HEK293 (cell line): ENCODE results near the gene UFSP1.

ENCODE experiments used
- HOXD13 ChIP-seq: sonication (generic); formaldehyde crosslinking; IDR thresholded peaks from 2 replicates; pipeline ENCODE4 v1.8.0; 2022; ENCODE audit warnings: missing genetic modification reagents, borderline replicate concordance
- KLF1 ChIP-seq: fragments of 450-650 bp; formaldehyde crosslinking; IDR thresholded peaks from 2 replicates; pipeline ENCODE4 v1.5.1; 2016; ENCODE audit warnings: missing biosample characterization, missing genetic modification characterization
- RBAK ChIP-seq: fragments of 450-650 bp; formaldehyde crosslinking; IDR thresholded peaks from 2 replicates; pipeline ENCODE4 v1.5.1; 2016; ENCODE audit warnings: missing biosample characterization, missing genetic modification characterization
- SP2 ChIP-seq: fragments of 450-650 bp; formaldehyde crosslinking; IDR thresholded peaks from 2 replicates; pipeline ENCODE4 v1.5.1; 2016; ENCODE audit warnings: missing biosample characterization, missing genetic modification characterization
- YY2 ChIP-seq: fragments of 450-650 bp; formaldehyde crosslinking; IDR thresholded peaks from 2 replicates; pipeline ENCODE4 v1.5.1; 2016; ENCODE audit warnings: missing biosample characterization, missing genetic modification characterization
- ZBTB11 ChIP-seq: fragments of 450-650 bp; formaldehyde crosslinking; conservative IDR thresholded peaks from 2 replicates; pipeline ENCODE4 v1.5.1; 2016; ENCODE audit warnings: low read depth, missing biosample characterization, missing genetic modification characterization
- ZBTB21 ChIP-seq: fragments of 450-650 bp; formaldehyde crosslinking; IDR thresholded peaks from 2 replicates; pipeline ENCODE4 v1.5.1; 2017; ENCODE audit warnings: missing biosample characterization, missing genetic modification characterization
- ZBTB48 ChIP-seq: fragments of 450-650 bp; formaldehyde crosslinking; IDR thresholded peaks from 2 replicates; pipeline ENCODE4 v1.5.1; 2016; ENCODE audit warnings: missing biosample characterization, missing genetic modification characterization
- ZFP37 ChIP-seq: fragments of 450-650 bp; formaldehyde crosslinking; IDR thresholded peaks from 2 replicates; pipeline ENCODE4 v1.5.1; 2016; ENCODE audit warnings: missing biosample characterization, missing genetic modification characterization
- ZNF121 ChIP-seq: fragments of 450-650 bp; formaldehyde crosslinking; IDR thresholded peaks from 2 replicates; pipeline ENCODE4 v1.5.1; 2016; ENCODE audit warnings: missing biosample characterization, missing genetic modification characterization
- ZNF175 ChIP-seq: fragments of 450-650 bp; formaldehyde crosslinking; IDR thresholded peaks from 2 replicates; pipeline ENCODE4 v1.5.1; 2016; ENCODE audit warnings: missing biosample characterization, missing genetic modification characterization
- ZNF302 ChIP-seq: fragments of 450-650 bp; formaldehyde crosslinking; IDR thresholded peaks from 2 replicates; pipeline ENCODE4 v1.5.1; 2016; ENCODE audit warnings: missing biosample characterization, missing genetic modification characterization, low read depth
- ZNF324 ChIP-seq: fragments of 450-650 bp; formaldehyde crosslinking; IDR thresholded peaks from 2 replicates; pipeline ENCODE4 v1.5.1; 2016; ENCODE audit warnings: missing biosample characterization, missing genetic modification characterization
- ZNF398 ChIP-seq: fragments of 450-650 bp; formaldehyde crosslinking; IDR thresholded peaks from 2 replicates; pipeline ENCODE4 v1.5.1; 2017; ENCODE audit warnings: missing biosample characterization, missing genetic modification characterization
- ZNF488 ChIP-seq: fragments of 450-650 bp; formaldehyde crosslinking; IDR thresholded peaks from 2 replicates; pipeline ENCODE4 v1.5.1; 2016; ENCODE audit warnings: missing biosample characterization, missing genetic modification characterization
- ZNF501 ChIP-seq: fragments of 450-650 bp; formaldehyde crosslinking; IDR thresholded peaks from 2 replicates; pipeline ENCODE4 v1.5.1; 2016; ENCODE audit warnings: missing biosample characterization, missing genetic modification characterization
- ZNF514 ChIP-seq: fragments of 450-650 bp; formaldehyde crosslinking; IDR thresholded peaks from 2 replicates; pipeline ENCODE4 v1.5.1; 2016; ENCODE audit warnings: missing biosample characterization, missing genetic modification characterization
- ZNF529 ChIP-seq: fragments of 450-650 bp; formaldehyde crosslinking; IDR thresholded peaks from 2 replicates; pipeline ENCODE4 v1.5.1; 2017; ENCODE audit warnings: missing genetic modification characterization, missing biosample characterization; ENCODE audit not compliant: insufficient replicate concordance
- ZNF624 ChIP-seq: fragments of 450-650 bp; formaldehyde crosslinking; IDR thresholded peaks from 2 replicates; pipeline ENCODE4 v1.5.1; 2017; ENCODE audit warnings: missing biosample characterization, missing genetic modification characterization
- ZNF654 ChIP-seq: fragments of 450-650 bp; formaldehyde crosslinking; IDR thresholded peaks from 2 replicates; pipeline ENCODE4 v1.5.1; 2016; ENCODE audit warnings: low read depth, missing biosample characterization, missing genetic modification characterization
- ZNF704 ChIP-seq: fragments of 450-650 bp; formaldehyde crosslinking; IDR thresholded peaks from 2 replicates; pipeline ENCODE4 v1.5.1; 2016; ENCODE audit warnings: missing biosample characterization, missing genetic modification characterization
- ZNF777 ChIP-seq: fragments of 450-650 bp; formaldehyde crosslinking; IDR thresholded peaks from 2 replicates; pipeline ENCODE4 v1.5.1; 2017; ENCODE audit warnings: missing biosample characterization, missing genetic modification characterization, borderline replicate concordance
- TF ChIP-seq, protein P1 (sequence below): fragments of 450-650 bp; formaldehyde crosslinking; IDR thresholded peaks from 2 replicates; pipeline ENCODE4 v1.5.1; 2016; ENCODE audit warnings: missing biosample characterization, missing genetic modification characterization
- TF ChIP-seq, protein P2 (sequence below): fragments of 450-650 bp; formaldehyde crosslinking; IDR thresholded peaks from 2 replicates; pipeline ENCODE4 v1.5.1; 2017; ENCODE audit warnings: missing biosample characterization, missing genetic modification characterization
- TF ChIP-seq, protein P3 (sequence below): fragments of 450-650 bp; formaldehyde crosslinking; IDR thresholded peaks from 2 replicates; pipeline ENCODE4 v1.5.1; 2016; ENCODE audit warnings: missing biosample characterization, missing genetic modification characterization
- TF ChIP-seq, protein P4 (sequence below): sonication (generic); formaldehyde crosslinking; IDR thresholded peaks from 2 replicates; pipeline ENCODE4 v1.8.1; 2022; ENCODE audit warnings: mild to moderate bottlenecking, moderate library complexity, missing genetic modification reagents

UFSP1 gene

DNA sequence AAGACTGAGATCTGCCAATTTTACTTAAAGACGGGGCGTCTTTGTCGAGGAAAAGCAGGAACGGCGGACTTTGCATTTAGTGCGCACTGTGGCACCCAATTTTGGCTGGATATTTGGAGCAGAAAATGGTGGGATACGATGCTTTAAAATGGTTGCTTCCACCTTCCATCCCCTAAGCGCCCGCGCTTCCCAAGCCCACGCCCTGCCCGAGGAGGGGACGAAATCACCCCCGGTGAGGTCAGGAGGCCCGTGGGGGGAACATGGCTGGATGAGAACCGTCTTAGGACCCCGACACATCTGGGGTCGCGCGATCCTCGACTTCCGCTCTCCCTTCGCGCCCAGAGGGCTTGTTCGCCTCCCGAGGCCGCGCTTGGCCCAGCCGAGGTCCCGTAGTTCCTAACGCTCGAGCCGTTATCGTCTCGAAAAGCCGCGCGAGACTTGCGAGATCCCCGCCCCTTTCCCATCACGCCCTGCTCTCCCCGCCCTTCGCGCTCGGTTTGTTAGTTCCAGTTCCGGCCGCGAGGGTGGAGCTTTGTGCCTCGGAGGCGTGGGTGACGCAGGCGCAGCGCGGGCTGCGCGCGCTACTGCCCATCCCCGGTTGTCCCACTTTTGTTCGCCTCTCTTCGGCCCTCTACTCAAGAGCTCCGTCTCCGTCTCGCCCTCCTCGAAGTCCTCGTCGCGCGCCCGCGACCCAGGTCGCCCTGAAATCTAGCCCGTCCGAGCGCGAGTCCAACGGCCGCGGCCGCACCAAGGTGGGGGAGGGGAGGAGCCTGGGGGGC, 14.7 kb downstream of the UFSP1 start, which contains the start of gene SRRT (continued):
- TF ChIP-seq ZNF398 (tag by site-specific recombination) (peak; percentile 6; the same call in 1 of the 2 replicates), ZNF514 (tag by site-specific recombination) (no peak), ZBTB11 (peak; percentile 91), ZNF654 (no peak), ZBTB21 (tag by site-specific recombination) (0 out of 2 replicates have a peak, but pooled peaks have one; percentile 3), ZNF501 (tag by site-specific recombination) (peak; percentile 94; the same call in 1 of the 2 replicates), SP2 (tag by site-specific recombination) (peak; percentile 95), YY2 (tag by site-specific recombination) (peak; percentile 91), HOXD13 (CRISPR knock-in tag) (no peak), ZNF175 (no peak), RBAK (tag by site-specific recombination) (no peak), ZNF324 (tag by site-specific recombination) (peak; percentile 57; the same call in 1 of the 2 replicates), ZFP37 (tag by site-specific recombination) (peak; percentile 69; the same call in 1 of the 2 replicates), ZBTB48 (tag by site-specific recombination) (peak; percentile 37; the same call in 1 of the 2 replicates), ZNF624 (tag by site-specific recombination) (no peak), ZNF529 (tag by site-specific recombination) (no peak), ZNF777 (tag by site-specific recombination) (no peak), ZNF704 (tag by site-specific recombination) (no peak), ZNF121 (no peak), ZNF302 (tag by site-specific recombination) (no peak), ZNF488 (tag by site-specific recombination) (no peak), KLF1 (tag by site-specific recombination) (peak; percentile 81)
- TF ChIP-seq, protein P1, sequence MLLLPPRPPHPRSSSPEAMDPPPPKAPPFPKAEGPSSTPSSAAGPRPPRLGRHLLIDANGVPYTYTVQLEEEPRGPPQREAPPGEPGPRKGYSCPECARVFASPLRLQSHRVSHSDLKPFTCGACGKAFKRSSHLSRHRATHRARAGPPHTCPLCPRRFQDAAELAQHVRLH (tag by site-specific recombination): 0 out of 2 replicates have a peak, but pooled peaks have one; percentile 55
- TF ChIP-seq, protein P2, sequence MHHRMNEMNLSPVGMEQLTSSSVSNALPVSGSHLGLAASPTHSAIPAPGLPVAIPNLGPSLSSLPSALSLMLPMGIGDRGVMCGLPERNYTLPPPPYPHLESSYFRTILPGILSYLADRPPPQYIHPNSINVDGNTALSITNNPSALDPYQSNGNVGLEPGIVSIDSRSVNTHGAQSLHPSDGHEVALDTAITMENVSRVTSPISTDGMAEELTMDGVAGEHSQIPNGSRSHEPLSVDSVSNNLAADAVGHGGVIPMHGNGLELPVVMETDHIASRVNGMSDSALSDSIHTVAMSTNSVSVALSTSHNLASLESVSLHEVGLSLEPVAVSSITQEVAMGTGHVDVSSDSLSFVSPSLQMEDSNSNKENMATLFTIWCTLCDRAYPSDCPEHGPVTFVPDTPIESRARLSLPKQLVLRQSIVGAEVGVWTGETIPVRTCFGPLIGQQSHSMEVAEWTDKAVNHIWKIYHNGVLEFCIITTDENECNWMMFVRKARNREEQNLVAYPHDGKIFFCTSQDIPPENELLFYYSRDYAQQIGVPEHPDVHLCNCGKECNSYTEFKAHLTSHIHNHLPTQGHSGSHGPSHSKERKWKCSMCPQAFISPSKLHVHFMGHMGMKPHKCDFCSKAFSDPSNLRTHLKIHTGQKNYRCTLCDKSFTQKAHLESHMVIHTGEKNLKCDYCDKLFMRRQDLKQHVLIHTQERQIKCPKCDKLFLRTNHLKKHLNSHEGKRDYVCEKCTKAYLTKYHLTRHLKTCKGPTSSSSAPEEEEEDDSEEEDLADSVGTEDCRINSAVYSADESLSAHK (tag by site-specific recombination): no peak
- TF ChIP-seq, protein P3, sequence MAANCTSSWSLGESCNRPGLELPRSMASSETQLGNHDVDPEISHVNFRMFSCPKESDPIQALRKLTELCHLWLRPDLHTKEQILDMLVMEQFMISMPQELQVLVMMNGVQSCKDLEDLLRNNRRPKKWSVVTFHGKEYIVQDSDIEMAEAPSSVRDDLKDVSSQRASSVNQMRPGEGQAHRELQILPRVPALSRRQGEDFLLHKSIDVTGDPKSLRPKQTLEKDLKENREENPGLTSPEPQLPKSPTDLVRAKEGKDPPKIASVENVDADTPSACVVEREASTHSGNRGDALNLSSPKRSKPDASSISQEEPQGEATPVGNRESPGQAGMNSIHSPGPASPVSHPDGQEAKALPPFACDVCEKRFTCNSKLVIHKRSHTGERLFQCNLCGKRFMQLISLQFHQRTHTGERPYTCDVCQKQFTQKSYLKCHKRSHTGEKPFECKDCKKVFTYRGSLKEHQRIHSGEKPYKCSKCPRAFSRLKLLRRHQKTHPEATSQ (tag by site-specific recombination): 0 out of 2 replicates have a peak, but pooled peaks have one; percentile 12
- TF ChIP-seq, protein P4, sequence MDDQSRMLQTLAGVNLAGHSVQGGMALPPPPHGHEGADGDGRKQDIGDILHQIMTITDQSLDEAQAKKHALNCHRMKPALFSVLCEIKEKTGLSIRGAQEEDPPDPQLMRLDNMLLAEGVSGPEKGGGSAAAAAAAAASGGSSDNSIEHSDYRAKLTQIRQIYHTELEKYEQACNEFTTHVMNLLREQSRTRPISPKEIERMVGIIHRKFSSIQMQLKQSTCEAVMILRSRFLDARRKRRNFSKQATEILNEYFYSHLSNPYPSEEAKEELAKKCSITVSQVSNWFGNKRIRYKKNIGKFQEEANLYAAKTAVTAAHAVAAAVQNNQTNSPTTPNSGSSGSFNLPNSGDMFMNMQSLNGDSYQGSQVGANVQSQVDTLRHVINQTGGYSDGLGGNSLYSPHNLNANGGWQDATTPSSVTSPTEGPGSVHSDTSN (CRISPR knock-in tag): 0 out of 2 replicates have a peak, but pooled peaks have one; percentile 41
